Mammary epithelial cell (primary cell): ENCODE data around the gene PCBP4.

ENCODE experiments used
- CTCF ChIP-seq, 2 donors: IDR thresholded peaks in 1 of 2; conservative IDR thresholded peaks in 1 of 2; 2 replicates each; pipeline ENCODE4 v1.5.1; 2011 to 2012; ENCODE audit warnings: inconsistent platforms in 2 of 2, low read length in 2 of 2, mild to moderate bottlenecking in 2 of 2, control low read depth in 1 of 2, low read depth in 1 of 2; ENCODE audit not compliant: insufficient read depth in 1 of 2; ENCODE audit errors: extremely low read depth in 1 of 2
- EZH2 ChIP-seq: IDR thresholded peaks from 2 replicates; pipeline ENCODE4 v1.6.1; 2012; ENCODE audit warnings: low read length, inconsistent platforms, borderline replicate concordance

DNA sequence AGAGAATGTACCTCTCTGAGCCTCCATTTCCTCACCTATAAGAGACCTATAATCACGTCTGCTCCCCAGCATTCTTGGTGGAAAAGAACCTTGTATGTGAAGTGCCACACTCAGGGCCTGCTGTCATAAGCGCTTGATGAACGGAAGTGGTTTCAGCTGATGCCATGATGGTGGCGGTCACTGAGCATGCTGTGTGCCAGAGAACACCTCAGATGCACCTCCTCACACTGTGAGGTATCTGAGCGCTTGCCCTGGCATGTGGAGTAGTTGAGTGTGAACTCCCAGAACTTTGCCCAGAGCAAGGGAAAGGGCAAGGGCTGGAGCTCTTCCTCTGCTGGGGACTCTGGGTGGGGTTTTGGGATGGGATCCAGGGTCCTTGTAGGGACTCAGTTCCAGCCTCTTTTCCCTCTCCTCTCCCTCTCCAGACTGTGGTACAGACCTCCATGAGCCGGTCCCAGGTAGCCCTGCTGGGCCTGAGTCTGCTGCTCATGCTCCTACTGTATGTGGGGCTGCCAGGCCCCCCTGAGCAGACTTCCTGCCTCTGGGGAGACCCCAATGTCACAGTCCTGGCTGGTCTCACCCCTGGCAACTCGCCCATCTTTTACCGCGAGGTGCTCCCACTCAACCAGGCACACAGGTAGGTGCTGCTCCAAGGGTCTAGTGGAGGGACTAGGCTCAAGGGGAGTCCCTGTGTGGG lies 10.3 kb upstream of the PCBP4 start:
- TF ChIP-seq CTCF (conservative IDR thresholded peaks at IDR 0.05 in 1 of 2, IDR thresholded peaks at IDR 0.05 in 1 of 2; ENCODE audit: extremely low read depth in 1 of 2, insufficient read depth in 1 of 2, low read depth in 1 of 2, low read length in 2 of 2) (no peak), EZH2 (no peak)
